ENCODE results near the gene ZDHHC8.

The ZDHHC8 gene

DNA sequence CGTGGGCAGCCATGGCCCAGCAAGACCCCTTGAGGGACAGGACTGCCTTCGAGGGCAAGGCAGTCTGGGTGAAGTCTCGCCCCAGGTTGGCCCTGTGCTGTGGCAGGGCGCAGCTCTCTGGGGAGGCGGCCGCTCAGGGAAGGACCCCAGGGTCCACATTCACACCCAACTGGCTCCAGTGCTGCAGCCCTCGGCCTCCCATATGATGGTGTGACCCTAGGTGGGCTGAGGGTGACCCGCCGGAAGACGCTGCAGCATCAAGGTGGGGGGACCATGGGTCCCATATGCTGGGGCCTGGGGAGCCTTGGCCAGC lies 47.3 kb downstream of the ZDHHC8 start:
- TF ChIP-seq, protein P1, sequence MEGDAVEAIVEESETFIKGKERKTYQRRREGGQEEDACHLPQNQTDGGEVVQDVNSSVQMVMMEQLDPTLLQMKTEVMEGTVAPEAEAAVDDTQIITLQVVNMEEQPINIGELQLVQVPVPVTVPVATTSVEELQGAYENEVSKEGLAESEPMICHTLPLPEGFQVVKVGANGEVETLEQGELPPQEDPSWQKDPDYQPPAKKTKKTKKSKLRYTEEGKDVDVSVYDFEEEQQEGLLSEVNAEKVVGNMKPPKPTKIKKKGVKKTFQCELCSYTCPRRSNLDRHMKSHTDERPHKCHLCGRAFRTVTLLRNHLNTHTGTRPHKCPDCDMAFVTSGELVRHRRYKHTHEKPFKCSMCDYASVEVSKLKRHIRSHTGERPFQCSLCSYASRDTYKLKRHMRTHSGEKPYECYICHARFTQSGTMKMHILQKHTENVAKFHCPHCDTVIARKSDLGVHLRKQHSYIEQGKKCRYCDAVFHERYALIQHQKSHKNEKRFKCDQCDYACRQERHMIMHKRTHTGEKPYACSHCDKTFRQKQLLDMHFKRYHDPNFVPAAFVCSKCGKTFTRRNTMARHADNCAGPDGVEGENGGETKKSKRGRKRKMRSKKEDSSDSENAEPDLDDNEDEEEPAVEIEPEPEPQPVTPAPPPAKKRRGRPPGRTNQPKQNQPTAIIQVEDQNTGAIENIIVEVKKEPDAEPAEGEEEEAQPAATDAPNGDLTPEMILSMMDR (IDR thresholded peaks at IDR 0.05), result no peak

GRCh38 chr22:20179455-20180244 lies 48.0 kb downstream of the ZDHHC8 start:
- TF ChIP-seq, protein P1 (IDR thresholded peaks at IDR 0.05), result no peak

GRCh38 chr22:20180245-20180630 lies 48.6 kb downstream of the ZDHHC8 start:
- TF ChIP-seq, protein P1 (IDR thresholded peaks at IDR 0.05), result peak; percentile 36

DNA sequence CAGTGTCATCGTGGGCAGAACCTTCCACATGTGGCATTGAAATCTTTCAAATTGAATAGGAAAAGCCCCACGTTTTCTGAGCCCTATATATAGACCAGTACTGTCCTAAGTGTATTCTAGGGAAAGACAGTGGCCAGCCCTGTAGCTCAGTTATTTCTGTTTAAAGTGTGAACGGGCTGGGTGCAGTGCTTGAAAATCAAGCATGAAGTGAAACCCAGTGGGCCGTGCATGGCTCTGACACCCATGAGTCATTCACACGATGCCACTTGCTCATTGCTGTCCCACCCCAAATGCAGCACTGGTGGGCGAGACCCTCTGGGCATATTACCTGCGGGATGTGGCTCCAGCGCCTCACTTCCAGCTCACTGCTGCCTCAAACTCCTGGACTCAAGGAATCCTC lies 49.0 kb downstream of the ZDHHC8 start:
- TF ChIP-seq, protein P1 (IDR thresholded peaks at IDR 0.05), result no peak

- TF ChIP-seq, protein P1 (IDR thresholded peaks at IDR 0.05), result no peak
Observed at GRCh38 chr22:20181194-20181883, 49.7 kb downstream of the ZDHHC8 start.

GRCh38 chr22:20181884-20182236 lies 50.3 kb downstream of the ZDHHC8 start:
- TF ChIP-seq, protein P1 (IDR thresholded peaks at IDR 0.05), result no peak

DNA sequence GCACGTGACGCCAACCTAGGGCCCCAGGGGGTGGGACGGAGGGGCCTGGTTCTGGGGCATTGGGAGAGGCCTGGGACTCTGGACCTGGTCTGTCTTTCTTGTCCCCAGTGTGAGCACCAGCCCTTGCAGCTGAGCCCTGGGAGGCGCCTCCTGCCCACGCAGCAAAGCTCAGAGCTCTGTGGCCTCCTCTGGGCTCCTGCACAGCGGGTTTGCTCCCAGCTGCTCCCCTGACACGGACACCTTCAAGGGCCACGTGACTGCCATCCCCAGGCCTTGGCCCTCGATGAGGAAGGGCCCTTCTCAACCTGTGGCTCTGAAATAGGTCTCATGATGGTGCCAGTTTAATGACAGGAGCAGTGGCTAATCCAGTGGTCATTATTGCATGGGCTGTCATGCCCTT lies 50.8 kb downstream of the ZDHHC8 start:
- TF ChIP-seq, protein P1 (IDR thresholded peaks at IDR 0.05), result no peak

Data from LNCAP (cell line).